HepG2 (cell line): ENCODE results near the gene SYNJ2. TPM values are rescaled to one million over a fixed set of nuclear protein-coding genes. Genes with fewer than 3 reads are reported as not detected.

Source experiments
- BATF2 ChIP-seq: sonication (generic); formaldehyde crosslinking; IDR thresholded peaks from 2 replicates; pipeline ENCODE4 v1.8.0; 2022; ENCODE audit warnings: mild to moderate bottlenecking, missing genetic modification reagents, moderate library complexity
- KDM5B ChIP-seq: sonication (generic); formaldehyde crosslinking; IDR thresholded peaks from 2 replicates; pipeline ENCODE4 v1.4.0; 2020; ENCODE audit warnings: missing genetic modification reagents, mild to moderate bottlenecking, borderline replicate concordance
- LCORL ChIP-seq, 2 experiments: fragments of 450-650 bp in 1 of 2; sonication (generic) in 1 of 2; formaldehyde crosslinking in 1 of 2; IDR thresholded peaks; 2 replicates each; pipeline versions ENCODE4 v1.5.0 to v1.6.1; 2017 to 2020; ENCODE audit warnings: antibody characterized with exemption in 1 of 2, missing genetic modification reagents in 1 of 2
- MTF1 ChIP-seq: sonication (generic); formaldehyde crosslinking; IDR thresholded peaks from 2 replicates; pipeline ENCODE4 v1.5.0; 2020; ENCODE audit warnings: missing genetic modification reagents
- POGZ ChIP-seq: sonication (generic); formaldehyde crosslinking; IDR thresholded peaks from 2 replicates; pipeline ENCODE4 v1.4.0; 2020; ENCODE audit warnings: mild to moderate bottlenecking, missing genetic modification reagents
- POLR2AphosphoS2 ChIP-seq: IDR thresholded peaks from 2 replicates; pipeline ENCODE4 v1.6.1; 2011; ENCODE audit warnings: low read depth, low read length, improper control_type of control experiment
- SALL1 ChIP-seq: sonication (generic); formaldehyde crosslinking; IDR thresholded peaks from 2 replicates; pipeline ENCODE4 v1.8.0; 2022; ENCODE audit warnings: mild to moderate bottlenecking, missing genetic modification reagents
- SNAPC2 ChIP-seq: sonication (generic); formaldehyde crosslinking; IDR thresholded peaks from 2 replicates; pipeline ENCODE4 v1.8.1; 2022; ENCODE audit warnings: mild to moderate bottlenecking, missing genetic modification reagents
- TAF1 ChIP-seq: sonication (generic); formaldehyde crosslinking; IDR thresholded peaks from 2 replicates; pipeline ENCODE4 v1.4.0; 2020; ENCODE audit warnings: missing genetic modification reagents
- TCF7L2 ChIP-seq: IDR thresholded peaks from 2 replicates; pipeline ENCODE4 v1.6.1; 2011; ENCODE audit warnings: mild to moderate bottlenecking, low read depth, low read length, moderate library complexity
- ZFP1 ChIP-seq: IDR thresholded peaks from 2 replicates; pipeline ENCODE4 v1.6.1; 2016
- ZNF10 ChIP-seq: sonication (generic); formaldehyde crosslinking; IDR thresholded peaks from 2 replicates; pipeline ENCODE4 v1.4.0; 2020; ENCODE audit warnings: mild to moderate bottlenecking, low read depth, missing genetic modification reagents, borderline replicate concordance
- ZNF138 ChIP-seq: sonication (generic); formaldehyde crosslinking; IDR thresholded peaks from 2 replicates; pipeline ENCODE4 v1.5.0; 2020; ENCODE audit warnings: mild to moderate bottlenecking, low read depth, missing genetic modification reagents
- ZNF484 ChIP-seq: sonication (generic); formaldehyde crosslinking; IDR thresholded peaks from 2 replicates; pipeline ENCODE4 v1.5.1; 2020; ENCODE audit warnings: mild to moderate bottlenecking, low read depth, missing genetic modification reagents, borderline replicate concordance
- ZNF543 ChIP-seq: sonication (generic); formaldehyde crosslinking; IDR thresholded peaks from 2 replicates; pipeline ENCODE4 v1.4.0; 2020; ENCODE audit warnings: mild to moderate bottlenecking, missing genetic modification reagents
- ZNF652 ChIP-seq: IDR thresholded peaks from 2 replicates; pipeline ENCODE4 v1.6.1; 2016; ENCODE audit warnings: low read depth, borderline replicate concordance
- ZNF792 ChIP-seq: IDR thresholded peaks from 2 replicates; pipeline ENCODE4 v1.6.1; 2016
- ZNF800 ChIP-seq: sonication (generic); formaldehyde crosslinking; IDR thresholded peaks from 2 replicates; pipeline ENCODE4 v1.4.0; 2020; ENCODE audit warnings: missing genetic modification reagents
- polyA plus RNA-seq, 8 experiments: library from polyadenylated mRNA; depleted of rRNA in 3 of 8; stranded (reverse) in 7 of 8; unstranded in 1 of 8; fragments of >200 nt; fragmentation: Illumina TruSeq in 4 of 8; extraction: Trizol in 4 of 8; gene quantifications; 2 replicates each; pipeline versions ENCODE4 v1.2.1 to v1.2.3, GENCODE V29; 2011 to 2016; ENCODE audit warnings: low read depth in 4 of 8, missing spikeins in 1 of 8, mixed read lengths in 1 of 8; ENCODE audit not compliant: insufficient read depth in 1 of 8
- total RNA-seq, 5 experiments: library from RNA; depleted of rRNA; stranded (reverse); fragments of >200 nt; fragmentation: Illumina TruSeq; extraction: Trizol; gene quantifications; 2 replicates each; pipeline ENCODE4 v1.2.3, GENCODE V29; 2016; ENCODE audit warnings: low read depth in 1 of 5
- TF ChIP-seq, protein P1 (sequence below): sonication (generic); formaldehyde crosslinking; IDR thresholded peaks from 2 replicates; pipeline ENCODE4 v1.5.0; 2020; ENCODE audit warnings: missing genetic modification reagents, mild to moderate bottlenecking, borderline replicate concordance
- TF ChIP-seq, protein P2 (sequence below): sonication (generic); formaldehyde crosslinking; IDR thresholded peaks from 2 replicates; pipeline ENCODE4 v1.4.0; 2020; ENCODE audit warnings: mild to moderate bottlenecking, missing genetic modification reagents

Gene SYNJ2
- total and polyA plus RNA-seq, 2 of the 13 experiments (the other 11 are each of a cell fraction or from before 2014, with no cell fraction given), result 39.1 to 57.6 TPM

DNA sequence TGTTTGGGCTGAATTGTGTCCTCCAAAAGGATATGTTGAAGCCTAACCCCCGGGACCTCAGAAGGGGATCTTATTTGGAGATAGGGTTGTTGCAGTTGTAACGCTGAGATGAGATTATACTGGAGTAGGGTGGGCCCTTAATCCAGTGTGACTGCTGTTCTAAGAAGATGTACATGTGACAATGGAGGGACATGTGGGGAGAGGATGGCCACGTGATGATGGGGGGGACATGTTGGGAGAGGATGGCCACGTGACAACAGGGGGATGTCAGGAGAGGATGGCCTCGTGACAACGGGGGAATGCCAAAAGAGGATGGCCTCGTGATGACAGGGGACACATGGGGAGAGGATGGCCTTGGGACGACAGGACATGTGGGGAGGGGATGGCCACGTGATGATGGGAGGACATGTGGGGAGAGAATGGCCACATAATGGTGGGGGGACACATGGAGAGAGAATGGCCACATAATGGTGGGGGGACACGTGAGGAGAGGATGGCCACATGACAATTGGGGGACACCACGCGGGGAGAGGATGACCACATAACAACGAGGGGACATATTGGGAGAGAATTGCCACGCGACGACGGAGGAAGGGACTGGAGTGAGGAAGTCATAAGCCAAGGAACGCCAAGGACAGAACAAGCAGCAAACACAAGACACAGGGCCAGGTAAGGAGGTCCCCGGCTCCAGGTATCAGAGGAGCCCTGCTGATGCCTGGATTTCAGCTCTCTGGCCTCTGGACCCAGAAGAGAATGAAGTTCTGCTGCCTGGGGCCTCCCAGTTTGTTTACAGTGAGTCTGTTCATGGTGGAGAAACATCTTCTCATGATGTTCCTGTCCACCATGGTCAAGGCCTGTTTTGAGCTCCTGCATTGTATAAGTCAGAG is 29.2 kb downstream of the SYNJ2 start (continued):
- TF ChIP-seq ZNF543 (CRISPR knock-in tag) (peak; percentile 37; the same call in 1 of the 2 replicates), ZNF484 (CRISPR knock-in tag) (peak; percentile 68; the same call in 1 of the 2 replicates), ZNF800 (CRISPR knock-in tag) (no peak), TCF7L2 (no peak), LCORL (IDR thresholded peaks at IDR 0.05) (no peak), LCORL (CRISPR knock-in tag; IDR thresholded peaks at IDR 0.05) (no peak; the same call in 1 of the 2 replicates), TAF1 (CRISPR knock-in tag) (no peak; the same call in 1 of the 2 replicates), ZNF652 (no peak), ZNF792 (no peak), POGZ (CRISPR knock-in tag) (no peak), BATF2 (peak; percentile 92; the same call in 1 of the 2 replicates), SALL1 (peak; percentile 90; the same call in 1 of the 2 replicates), SNAPC2 (CRISPR knock-in tag) (peak; percentile 83; the same call in 1 of the 2 replicates), ZNF138 (no peak; the same call in 1 of the 2 replicates), ZFP1 (CRISPR knock-in tag) (no peak), KDM5B (CRISPR knock-in tag) (peak; percentile 79), ZNF10 (CRISPR knock-in tag) (no peak), MTF1 (CRISPR knock-in tag) (no peak), POLR2AphosphoS2 (no peak)
- TF ChIP-seq, protein P1, sequence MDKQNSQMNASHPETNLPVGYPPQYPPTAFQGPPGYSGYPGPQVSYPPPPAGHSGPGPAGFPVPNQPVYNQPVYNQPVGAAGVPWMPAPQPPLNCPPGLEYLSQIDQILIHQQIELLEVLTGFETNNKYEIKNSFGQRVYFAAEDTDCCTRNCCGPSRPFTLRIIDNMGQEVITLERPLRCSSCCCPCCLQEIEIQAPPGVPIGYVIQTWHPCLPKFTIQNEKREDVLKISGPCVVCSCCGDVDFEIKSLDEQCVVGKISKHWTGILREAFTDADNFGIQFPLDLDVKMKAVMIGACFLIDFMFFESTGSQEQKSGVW (CRISPR knock-in tag), result no peak
- TF ChIP-seq, protein P2, sequence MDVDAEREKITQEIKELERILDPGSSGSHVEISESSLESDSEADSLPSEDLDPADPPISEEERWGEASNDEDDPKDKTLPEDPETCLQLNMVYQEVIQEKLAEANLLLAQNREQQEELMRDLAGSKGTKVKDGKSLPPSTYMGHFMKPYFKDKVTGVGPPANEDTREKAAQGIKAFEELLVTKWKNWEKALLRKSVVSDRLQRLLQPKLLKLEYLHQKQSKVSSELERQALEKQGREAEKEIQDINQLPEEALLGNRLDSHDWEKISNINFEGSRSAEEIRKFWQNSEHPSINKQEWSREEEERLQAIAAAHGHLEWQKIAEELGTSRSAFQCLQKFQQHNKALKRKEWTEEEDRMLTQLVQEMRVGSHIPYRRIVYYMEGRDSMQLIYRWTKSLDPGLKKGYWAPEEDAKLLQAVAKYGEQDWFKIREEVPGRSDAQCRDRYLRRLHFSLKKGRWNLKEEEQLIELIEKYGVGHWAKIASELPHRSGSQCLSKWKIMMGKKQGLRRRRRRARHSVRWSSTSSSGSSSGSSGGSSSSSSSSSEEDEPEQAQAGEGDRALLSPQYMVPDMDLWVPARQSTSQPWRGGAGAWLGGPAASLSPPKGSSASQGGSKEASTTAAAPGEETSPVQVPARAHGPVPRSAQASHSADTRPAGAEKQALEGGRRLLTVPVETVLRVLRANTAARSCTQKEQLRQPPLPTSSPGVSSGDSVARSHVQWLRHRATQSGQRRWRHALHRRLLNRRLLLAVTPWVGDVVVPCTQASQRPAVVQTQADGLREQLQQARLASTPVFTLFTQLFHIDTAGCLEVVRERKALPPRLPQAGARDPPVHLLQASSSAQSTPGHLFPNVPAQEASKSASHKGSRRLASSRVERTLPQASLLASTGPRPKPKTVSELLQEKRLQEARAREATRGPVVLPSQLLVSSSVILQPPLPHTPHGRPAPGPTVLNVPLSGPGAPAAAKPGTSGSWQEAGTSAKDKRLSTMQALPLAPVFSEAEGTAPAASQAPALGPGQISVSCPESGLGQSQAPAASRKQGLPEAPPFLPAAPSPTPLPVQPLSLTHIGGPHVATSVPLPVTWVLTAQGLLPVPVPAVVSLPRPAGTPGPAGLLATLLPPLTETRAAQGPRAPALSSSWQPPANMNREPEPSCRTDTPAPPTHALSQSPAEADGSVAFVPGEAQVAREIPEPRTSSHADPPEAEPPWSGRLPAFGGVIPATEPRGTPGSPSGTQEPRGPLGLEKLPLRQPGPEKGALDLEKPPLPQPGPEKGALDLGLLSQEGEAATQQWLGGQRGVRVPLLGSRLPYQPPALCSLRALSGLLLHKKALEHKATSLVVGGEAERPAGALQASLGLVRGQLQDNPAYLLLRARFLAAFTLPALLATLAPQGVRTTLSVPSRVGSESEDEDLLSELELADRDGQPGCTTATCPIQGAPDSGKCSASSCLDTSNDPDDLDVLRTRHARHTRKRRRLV, result 0 out of 2 replicates have a peak, but pooled peaks have one; percentile 6
